Heart left ventricle (tissue), 13 donors: ENCODE measurements around the gene SLC43A2.

Experiments
- POLR2A ChIP-seq, 2 donors: fragments of 450-650 bp; IDR thresholded peaks; one replicate each; pipeline ENCODE4 v1.6.1; 2017; ENCODE audit warnings: antibody characterized with exemption in 2 of 2, mild to moderate bottlenecking in 2 of 2, moderate library complexity in 2 of 2
- TF ChIP-seq, protein P1 (sequence below), 12 donors: fragments of 200-600 bp; sonication (generic) in 4 of 12; IDR thresholded peaks; one replicate each; pipeline versions ENCODE4 v1.5.0 to v1.8.0; 2018 to 2022; ENCODE audit warnings: antibody characterized with exemption in 12 of 12, mild to moderate bottlenecking in 5 of 12
- donor health status: ischemic (EF 13 %, LVEDD 7.1; RV severe dilation, severe dysfunction).
- donor health status: DM: no; HTN: yes; CAD: no.
- donor health status: DM: no; HTN: no; CAD: no.
- donor health status: ischemic (EF 25% LVEDD 6.9; RV normal size, moderate dysfunction).
- donor health status: ischemic (EF 25% LVEDD 5.7; RV mildly dilated, moderate dysfunction).
- donor health status: ischemic (EF 35%, LVEDD 5.7; RV mildly dilated, moderate dysfunction).
- donor health status: nonischemic (EF 11% LVEDD 7.7; RV severe dilation, severe dysfunction).
- donor health status: DM: yes; HTN: yes; CAD: no.
- donor health status: PGD.
- donor health status: ischemic (EF 29% LVEDD 5.4; RV normal size, mild dysfunction).
- donor health status: nonischemic (EF 23%, LVEDD 6.1; RV moderate dilation, normal function).

- TF ChIP-seq, protein P1, sequence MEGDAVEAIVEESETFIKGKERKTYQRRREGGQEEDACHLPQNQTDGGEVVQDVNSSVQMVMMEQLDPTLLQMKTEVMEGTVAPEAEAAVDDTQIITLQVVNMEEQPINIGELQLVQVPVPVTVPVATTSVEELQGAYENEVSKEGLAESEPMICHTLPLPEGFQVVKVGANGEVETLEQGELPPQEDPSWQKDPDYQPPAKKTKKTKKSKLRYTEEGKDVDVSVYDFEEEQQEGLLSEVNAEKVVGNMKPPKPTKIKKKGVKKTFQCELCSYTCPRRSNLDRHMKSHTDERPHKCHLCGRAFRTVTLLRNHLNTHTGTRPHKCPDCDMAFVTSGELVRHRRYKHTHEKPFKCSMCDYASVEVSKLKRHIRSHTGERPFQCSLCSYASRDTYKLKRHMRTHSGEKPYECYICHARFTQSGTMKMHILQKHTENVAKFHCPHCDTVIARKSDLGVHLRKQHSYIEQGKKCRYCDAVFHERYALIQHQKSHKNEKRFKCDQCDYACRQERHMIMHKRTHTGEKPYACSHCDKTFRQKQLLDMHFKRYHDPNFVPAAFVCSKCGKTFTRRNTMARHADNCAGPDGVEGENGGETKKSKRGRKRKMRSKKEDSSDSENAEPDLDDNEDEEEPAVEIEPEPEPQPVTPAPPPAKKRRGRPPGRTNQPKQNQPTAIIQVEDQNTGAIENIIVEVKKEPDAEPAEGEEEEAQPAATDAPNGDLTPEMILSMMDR (IDR thresholded peaks at IDR 0.05) = no peak
- no peak for TF ChIP-seq POLR2A (IDR thresholded peaks at IDR 0.05)
Measured at GRCh38 chr17:1650731-1651558, 22.3 kb upstream of the SLC43A2 start.
